H1 (cell line): Measurements from ENCODE around the gene TSHZ2. TPM values are rescaled to one million over a fixed set of nuclear protein-coding genes. Genes with fewer than 3 reads are reported as not detected.

Source experiments
- CTCF ChIA-PET: fragments of 300-600 bp; sonication (Branson Sonifier 250); formaldehyde crosslinking; loops from one replicate; lab custom pipeline; 2021; ENCODE audit not compliant: partially characterized antibody; lab: Charles Lee
- POLR2A ChIA-PET: fragments of 300-600 bp; sonication (Branson Sonifier 250); formaldehyde crosslinking; loops from one replicate; lab custom pipeline; 2021; ENCODE audit warnings: inconsistent platforms; ENCODE audit not compliant: partially characterized antibody; lab: Charles Lee
- DNase-seq, 2 experiments: peaks; one replicate each; pipeline versions ENCODE4 v3.0.0 to v3.0.0-alpha.2; 2010 to 2022; ENCODE audit warnings: low spot score in 2 of 2, low read depth in 1 of 2, mixed read lengths in 1 of 2
- FAIRE-seq: peaks from 2 replicates; lab custom pipeline; 2011; peaks lifted over from hg19 to GRCh38; lab: Jason Lieb, UNC
- H2AFZ ChIP-seq: 2 replicates; pipeline ENCODE4 v1.8.1; 2012; ENCODE audit warnings: low read length, inconsistent platforms
- H2AK5ac ChIP-seq: 2 replicates; pipeline ENCODE4 v1.6.1; 2013; ENCODE audit warnings: low read depth, low read length
- H2BK120ac ChIP-seq: replicated peaks from 2 replicates; pipeline ENCODE3; 2013; ENCODE audit warnings: low read depth, low read length, inconsistent platforms
- H2BK12ac ChIP-seq: 2 replicates; pipeline ENCODE4 v1.6.1; 2013; ENCODE audit warnings: low read depth, low read length
- H2BK15ac ChIP-seq: 2 replicates; pipeline ENCODE4 v1.6.1; 2013; ENCODE audit warnings: low read length
- H2BK20ac ChIP-seq: 2 replicates; pipeline ENCODE4 v1.6.1; 2013; ENCODE audit warnings: low read length
- H2BK5ac ChIP-seq: 2 replicates; pipeline ENCODE4 v1.6.1; 2013; ENCODE audit warnings: low read depth, low read length
- H3K14ac ChIP-seq: 2 replicates; pipeline ENCODE4 v1.6.1; 2013; ENCODE audit warnings: inconsistent platforms; ENCODE audit not compliant: insufficient read length
- H3K18ac ChIP-seq: 2 replicates; pipeline ENCODE4 v1.6.1; 2013; ENCODE audit warnings: low read length; ENCODE audit errors: extremely low read depth
- H3K23ac ChIP-seq: 2 replicates; pipeline ENCODE4 v1.6.1; 2013; ENCODE audit warnings: inconsistent platforms; ENCODE audit not compliant: insufficient read length
- H3K23me2 ChIP-seq: 2 replicates; pipeline ENCODE4 v1.6.1; 2013; ENCODE audit warnings: low read depth, low read length
- H3K27ac ChIP-seq: 2 replicates; pipeline ENCODE4 v1.6.1; 2011; ENCODE audit warnings: low read depth, low read length, inconsistent platforms
- H3K27me3 ChIP-seq, 4 experiments: replicated peaks in 1 of 4; 1 replicate in 1 of 4; 2 replicates in 3 of 4; pipeline versions ENCODE4 v1.6.1 to v1.8.1; 2011 to 2013; ENCODE audit warnings: low read length in 3 of 4, mild to moderate bottlenecking in 3 of 4, inconsistent platforms in 2 of 4, mixed read lengths in 2 of 4, moderate library complexity in 1 of 4; ENCODE audit not compliant: control insufficient read depth in 3 of 4, insufficient read depth in 3 of 4; ENCODE audit errors: extremely low read depth in 1 of 4
- H3K36me3 ChIP-seq, 4 experiments: 2 replicates each; pipeline versions ENCODE4 v1.6.1 to v1.8.1; 2011 to 2013; ENCODE audit warnings: mild to moderate bottlenecking in 4 of 4, low read length in 3 of 4, moderate library complexity in 2 of 4, control low read depth in 1 of 4, inconsistent platforms in 1 of 4; ENCODE audit not compliant: insufficient read depth in 4 of 4, control insufficient read depth in 2 of 4
- H3K4ac ChIP-seq: replicated peaks from 2 replicates; pipeline ENCODE3; 2013; ENCODE audit warnings: low read length, low read depth, mixed read lengths, inconsistent platforms; ENCODE audit not compliant: insufficient read length
- H3K4me1 ChIP-seq, 4 experiments: replicated peaks in 1 of 4; 1 replicate in 1 of 4; 2 replicates in 3 of 4; pipeline versions ENCODE4 v1.6.1 to v1.8.1; 2011 to 2013; ENCODE audit warnings: low read length in 3 of 4, inconsistent platforms in 2 of 4, mixed read lengths in 1 of 4; ENCODE audit not compliant: insufficient read depth in 4 of 4, control insufficient read depth in 3 of 4
- H3K4me2 ChIP-seq, 2 experiments: 2 replicates each; pipeline versions ENCODE4 v1.6.1 to v1.8.1; 2011 to 2013; ENCODE audit warnings: low read depth in 2 of 2, low read length in 2 of 2, control low read depth in 1 of 2, inconsistent platforms in 1 of 2, mild to moderate bottlenecking in 1 of 2; ENCODE audit not compliant: insufficient read depth in 1 of 2
- H3K4me3 ChIP-seq, 4 experiments: fragments of 200-600, 300-600 bp in 1 of 4; sonication (generic), shearing (Covaris generic), sonication (Bioruptor Twin) in 1 of 4; 2 replicates each; pipeline versions ENCODE4 v1.5.1 to v1.8.1; 2011 to 2016; ENCODE audit warnings: low read length in 4 of 4, low read depth in 3 of 4, control low read depth in 2 of 4, inconsistent platforms in 2 of 4, mild to moderate bottlenecking in 2 of 4, mixed read lengths in 1 of 4, moderate library complexity in 1 of 4; ENCODE audit not compliant: insufficient read depth in 2 of 4; ENCODE audit errors: extremely low read depth in 1 of 4
- H3K56ac ChIP-seq: replicated peaks from 2 replicates; pipeline ENCODE3; 2013; ENCODE audit warnings: low read depth, mild to moderate bottlenecking, mixed read lengths, low read length, inconsistent platforms; ENCODE audit not compliant: insufficient read length
- H3K79me1 ChIP-seq: 2 replicates; pipeline ENCODE4 v1.6.1; 2013; ENCODE audit warnings: low read depth, low read length, control low read depth
- H3K79me2 ChIP-seq, 2 experiments: 2 replicates each; pipeline versions ENCODE4 v1.6.1 to v1.8.1; 2012 to 2013; ENCODE audit warnings: low read length in 2 of 2, mild to moderate bottlenecking in 2 of 2, inconsistent platforms in 1 of 2; ENCODE audit not compliant: insufficient read depth in 2 of 2, control insufficient read depth in 1 of 2
- H3K9ac ChIP-seq, 4 experiments: replicated peaks in 1 of 4; 1 replicate in 1 of 4; 2 replicates in 3 of 4; pipeline versions ENCODE4 v1.6.1 to v1.8.1; 2011 to 2013; ENCODE audit warnings: low read depth in 3 of 4, low read length in 3 of 4, control low read depth in 2 of 4, mild to moderate bottlenecking in 2 of 4, moderate library complexity in 2 of 4, inconsistent platforms in 1 of 4; ENCODE audit errors: extremely low read depth in 1 of 4
- H3K9me3 ChIP-seq, 2 experiments: 2 replicates each; pipeline versions ENCODE4 v1.6.1 to v1.8.1; 2012 to 2013; ENCODE audit warnings: mild to moderate bottlenecking in 2 of 2, moderate library complexity in 2 of 2, control low read depth in 1 of 2, inconsistent platforms in 1 of 2, low read depth in 1 of 2, low read length in 1 of 2, mixed read lengths in 1 of 2; ENCODE audit not compliant: insufficient read depth in 2 of 2
- H4K20me1 ChIP-seq, 2 experiments: replicated peaks in 1 of 2; 2 replicates each; pipeline versions ENCODE3 to v1.8.1; 2011 to 2013; ENCODE audit warnings: inconsistent platforms in 2 of 2, low read length in 2 of 2, mild to moderate bottlenecking in 1 of 2; ENCODE audit not compliant: insufficient read depth in 2 of 2, control insufficient read depth in 1 of 2
- H4K5ac ChIP-seq: 2 replicates; pipeline ENCODE4 v1.6.1; 2013; ENCODE audit warnings: low read length, low read depth, mixed read lengths, inconsistent platforms; ENCODE audit not compliant: insufficient read length
- H4K8ac ChIP-seq: 2 replicates; pipeline ENCODE4 v1.8.0; 2013; ENCODE audit warnings: mild to moderate bottlenecking, moderate library complexity, low read length, inconsistent platforms; ENCODE audit not compliant: insufficient read depth; ENCODE audit errors: extremely low read depth
- H4K91ac ChIP-seq: replicated peaks from 2 replicates; pipeline ENCODE3; 2013; ENCODE audit warnings: low read length, mixed read lengths, inconsistent platforms; ENCODE audit not compliant: insufficient read length
- ASH2L ChIP-seq: fragments of 200-600, 300-600 bp; sonication (generic); IDR thresholded peaks from one replicate; pipeline ENCODE4 v1.7.1; 2017; ENCODE audit warnings: low read length
- CEBPB ChIP-seq: IDR thresholded peaks from 2 replicates; pipeline ENCODE4 v1.6.1; 2012; ENCODE audit warnings: low read depth, low read length
- CREB1 ChIP-seq: IDR thresholded peaks from 2 replicates; pipeline ENCODE4 v1.6.1; 2012; ENCODE audit warnings: inconsistent platforms
- CTBP2 ChIP-seq: IDR thresholded peaks from 2 replicates; pipeline ENCODE4 v1.7.0; 2011; ENCODE audit warnings: borderline replicate concordance, mild to moderate bottlenecking, moderate library complexity, mixed read lengths, low read length; ENCODE audit not compliant: insufficient read depth, insufficient read length
- GABPA ChIP-seq: IDR thresholded peaks from 2 replicates; pipeline ENCODE4 v1.6.1; 2011; ENCODE audit warnings: mild to moderate bottlenecking, low read length, moderate library complexity, borderline replicate concordance; ENCODE audit not compliant: insufficient read depth
- KDM1A ChIP-seq: fragments of 200-600, 300-600 bp; sonication (generic); IDR thresholded peaks from 2 replicates; pipeline ENCODE4 v1.7.1; 2016; ENCODE audit warnings: mild to moderate bottlenecking, low read length, borderline replicate concordance
- KDM5A ChIP-seq: fragments of 200-600 bp; IDR thresholded peaks from 2 replicates; pipeline ENCODE4 v1.7.1; 2012; ENCODE audit warnings: mild to moderate bottlenecking, low read length, inconsistent platforms, mixed read lengths
- MAFK ChIP-seq: IDR thresholded peaks from 2 replicates; pipeline ENCODE4 v1.6.1; 2012; ENCODE audit warnings: low read depth, mild to moderate bottlenecking, improper control_type of control experiment, low read length
- POU5F1 ChIP-seq: IDR thresholded peaks from 2 replicates; pipeline ENCODE4 v1.6.1; 2011; ENCODE audit warnings: low read depth, mild to moderate bottlenecking, low read length, moderate library complexity
- RNF2 ChIP-seq: fragments of 200-900, 300-1000 bp; sonication (generic); IDR thresholded peaks from 2 replicates; pipeline ENCODE4 v1.7.1; 2016; ENCODE audit warnings: borderline replicate concordance, low read depth, mild to moderate bottlenecking, antibody characterized with exemption, low read length; ENCODE audit not compliant: poor library complexity, severe bottlenecking; ENCODE audit errors: missing control alignments
- SIN3A ChIP-seq, 2 experiments: IDR thresholded peaks in 1 of 2; conservative IDR thresholded peaks in 1 of 2; 2 replicates each; pipeline ENCODE4 v1.6.1; 2011 to 2012; ENCODE audit warnings: low read length in 2 of 2, improper control_type of control experiment in 1 of 2, low read depth in 1 of 2, mild to moderate bottlenecking in 1 of 2
- SIRT6 ChIP-seq: IDR thresholded peaks from one replicate; pipeline ENCODE4 v1.7.1; 2012; ENCODE audit warnings: low read length, inconsistent platforms
- TCF12 ChIP-seq: IDR thresholded peaks from 2 replicates; pipeline ENCODE4 v1.6.1; 2011; ENCODE audit warnings: low read depth, mild to moderate bottlenecking, low read length
- WGBS, 2 experiments: shearing (Covaris generic) in 1 of 2; methylation state at CpG; one replicate each; pipeline versions ENCODE4 v1.1.6 to v1.1.7; 2013 to 2015; ENCODE audit warnings: low lambda C conversion rate in 2 of 2, mixed read lengths in 2 of 2, inconsistent platforms in 1 of 2, low coverage in 1 of 2, missing lambda C conversion rate in 1 of 2; ENCODE audit not compliant: insufficient replicate concordance in 2 of 2, insufficient coverage in 1 of 2, insufficient read length in 1 of 2; ENCODE audit errors: extremely low coverage in 1 of 2, missing lambda C conversion rate in 1 of 2; 5-methylcytosine and 5-hydroxymethylcytosine counted together
- polyA plus RNA-seq, 7 experiments: library from polyadenylated mRNA; depleted of rRNA in 3 of 7; stranded (reverse) in 5 of 7; unstranded in 2 of 7; fragments of >200 nt in 5 of 7; fragments of 200-250 nt in 2 of 7; gene quantifications; 1 replicate in 5 of 7; 2 replicates in 1 of 7; 4 replicates in 1 of 7; pipeline versions ENCODE4 v1.2.1 to v1.2.3, GENCODE V29; 2011 to 2013; ENCODE audit warnings: missing spikeins in 2 of 7, mixed read lengths in 2 of 7
- total RNA-seq: library from RNA; stranded (reverse); fragmentation: NEBNext Ultra II Directional; extraction: Animal tissue kit (Norgen Biotek cat#: 25700); gene quantifications from 2 replicates; pipeline ENCODE4 v1.2.1, GENCODE V29; 2021
- TF ChIP-seq, protein P1 (sequence below): IDR thresholded peaks from 2 replicates; pipeline ENCODE4 v1.6.1; 2011; ENCODE audit warnings: low read length, improper control_type of control experiment

TSHZ2 gene
- total and polyA plus RNA-seq, 2 of the 8 experiments (the other 6 are each of a cell fraction or from before 2014, with no cell fraction given): 0.14 to 0.30 TPM

DNA sequence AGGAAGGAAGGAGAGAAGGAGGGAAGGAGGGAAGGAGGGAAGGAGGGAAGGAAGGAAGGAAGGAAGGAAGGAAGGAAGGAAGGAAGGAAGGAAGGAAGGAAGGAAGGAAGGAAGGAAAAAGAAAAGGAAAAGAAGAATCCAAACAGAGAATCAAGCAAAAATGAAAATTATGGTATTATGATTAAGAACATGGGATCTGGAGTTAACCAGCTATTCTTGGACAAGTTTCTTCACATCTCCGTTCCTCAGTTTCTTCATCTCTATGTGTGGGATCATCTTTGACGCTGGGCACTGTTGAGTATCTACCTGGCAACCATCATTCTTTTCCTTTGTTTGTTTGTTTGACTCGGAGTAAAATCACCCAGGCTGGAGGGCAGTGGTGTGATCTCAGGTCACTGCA lies 549.9 kb downstream of the TSHZ2 start:
- Histone ChIP-seq H4K5ac (no peak overlapping the region), H3K56ac (no peak overlapping the region), H3K27ac (no peak overlapping the region), H3K14ac (no peak overlapping the region), H3K9me3 (no peaks in the 10 kb centered on the region), H3K4me1 (no peaks in the 10 kb centered on the region), H3K23me2 (no peaks in the 10 kb centered on the region), H3K4ac (no peak overlapping the region), H3K9ac (no peak overlapping the region), H2AK5ac (no peak overlapping the region), H3K4me2 (no peak overlapping the region), H3K79me2 (no peaks in the 10 kb centered on the region), H4K91ac (no peak overlapping the region), H2BK20ac (no peak overlapping the region), H3K4me3 (no peak overlapping the region), H4K8ac (no peak overlapping the region), H3K79me1 (no peaks in the 10 kb centered on the region), H3K23ac (no peak overlapping the region), H2BK15ac (no peak overlapping the region), H4K20me1 (no peaks in the 10 kb centered on the region), H2BK120ac (no peak overlapping the region), H2AFZ (no peak overlapping the region), H3K27me3 (no peaks in the 10 kb centered on the region), H3K18ac (no peak overlapping the region), H2BK5ac (no peak overlapping the region), H2BK12ac (no peak overlapping the region), H3K36me3 (no peaks in the 10 kb centered on the region)
- DNase-seq (no peak), FAIRE-seq (no peak)
- WGBS, 2 experiments: 92% methylated on average over 3 of the region's 3 CpGs; no CpG with 5 or more reads in 1 of the 2 experiments
- POLR2A ChIA-PET: no interaction called here
- CTCF ChIA-PET: interaction anchor here (0.6 kb wide), 2 partner anchors 405 to 1239 kb away, joined by 3 read pairs; no protein-coding TSS in a partner anchor
- TF ChIP-seq CREB1: no peak
- TF ChIP-seq SIRT6: no peak
- no peak for TF ChIP-seq CEBPB
- no peak for TF ChIP-seq KDM1A
- no peak for TF ChIP-seq MAFK
- TF ChIP-seq, protein P1, sequence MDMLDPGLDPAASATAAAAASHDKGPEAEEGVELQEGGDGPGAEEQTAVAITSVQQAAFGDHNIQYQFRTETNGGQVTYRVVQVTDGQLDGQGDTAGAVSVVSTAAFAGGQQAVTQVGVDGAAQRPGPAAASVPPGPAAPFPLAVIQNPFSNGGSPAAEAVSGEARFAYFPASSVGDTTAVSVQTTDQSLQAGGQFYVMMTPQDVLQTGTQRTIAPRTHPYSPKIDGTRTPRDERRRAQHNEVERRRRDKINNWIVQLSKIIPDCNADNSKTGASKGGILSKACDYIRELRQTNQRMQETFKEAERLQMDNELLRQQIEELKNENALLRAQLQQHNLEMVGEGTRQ: no peak
- no peak for TF ChIP-seq KDM5A
- TF ChIP-seq GABPA: no peak
- no peak for TF ChIP-seq TCF12
- no peak for TF ChIP-seq ASH2L
- TF ChIP-seq SIN3A (conservative IDR thresholded peaks at IDR 0.05 in 1 of 2, IDR thresholded peaks at IDR 0.05 in 1 of 2; ENCODE audit: low read depth in 1 of 2, low read length in 2 of 2): no peak
- TF ChIP-seq RNF2: no peak
- TF ChIP-seq POU5F1: no peak
- TF ChIP-seq CTBP2: no peak
